22Rv1 (cell line): ENCODE results near the gene TUB.

ENCODE experiments used
- CTCF ChIP-seq: fragments of 450-650 bp; IDR thresholded peaks from 2 replicates; pipeline ENCODE4 v1.5.1; 2017; ENCODE audit warnings: mild to moderate bottlenecking
- ZFX ChIP-seq: fragments of 450-650 bp; IDR thresholded peaks from 2 replicates; pipeline ENCODE4 v1.6.1; 2017; ENCODE audit warnings: antibody characterized with exemption, borderline replicate concordance

- TF ChIP-seq CTCF = no peak
- no peak for TF ChIP-seq ZFX
Observed at GRCh38 chr11:8082391-8083087, 1.5 kb downstream of the TUB start.
